GM19438 (cell line): ENCODE measurements around the gene UQCC2.

Source experiments
- ATAC-seq: cut with Tn5 transposase; IDR thresholded peaks from one replicate; pipeline ENCODE4 v1.9.1; 2021; ENCODE audit warnings: low read depth; ENCODE audit not compliant: unreplicated experiment

Gene UQCC2

GRCh38 chr6:33726696-33727095 is 15.2 kb upstream of the UQCC2 start:
- no peak for ATAC-seq

- no peak for ATAC-seq
Measured at GRCh38 chr6:33725891-33726673, 14.6 kb upstream of the UQCC2 start.

GRCh38 chr6:33725222-33725621 is 13.7 kb upstream of the UQCC2 start:
- no peak for ATAC-seq

DNA sequence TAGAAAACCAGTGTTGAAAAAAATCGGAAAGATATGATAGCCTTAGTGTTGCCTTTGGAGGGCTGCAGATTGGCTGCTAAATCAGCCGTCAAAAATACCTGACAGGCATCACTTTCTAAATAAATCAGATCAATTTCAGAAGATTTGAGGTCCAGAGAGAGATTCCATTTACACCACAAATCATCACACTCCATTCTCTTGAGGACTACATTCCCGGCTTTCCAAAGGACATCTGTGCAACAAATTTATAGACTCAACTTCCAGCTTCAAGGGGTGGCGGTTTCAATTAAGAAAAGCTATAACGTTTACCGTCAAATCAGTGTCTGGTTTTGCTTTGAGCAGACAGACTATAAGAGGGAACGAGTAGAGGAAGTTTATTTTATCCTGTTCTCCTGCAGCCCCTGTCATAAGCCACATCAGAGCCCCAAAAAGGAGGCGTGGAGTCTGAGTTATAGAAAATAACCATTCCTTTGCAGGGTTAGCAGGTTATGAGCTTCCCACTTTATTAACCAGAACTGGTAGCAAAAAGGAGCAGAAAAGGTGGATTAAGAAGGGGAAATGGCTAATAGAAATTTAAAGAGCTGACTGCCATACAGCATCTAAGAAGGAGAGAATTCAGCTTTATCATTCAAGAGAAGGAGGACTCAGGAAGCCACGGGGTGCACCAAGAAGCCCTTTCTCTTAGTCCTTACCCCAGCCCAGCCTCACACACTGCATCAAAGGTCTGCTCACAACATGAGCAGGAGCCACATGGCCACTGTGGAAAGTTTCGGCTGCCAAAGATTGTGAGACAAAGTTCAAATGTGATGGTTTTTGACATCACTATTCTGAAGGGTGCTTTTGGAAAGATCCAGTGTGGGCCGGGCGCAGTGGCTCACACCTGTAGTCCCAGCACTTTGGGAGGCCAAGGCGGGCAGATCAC is 12.9 kb upstream of the UQCC2 start:
- no peak for ATAC-seq

DNA sequence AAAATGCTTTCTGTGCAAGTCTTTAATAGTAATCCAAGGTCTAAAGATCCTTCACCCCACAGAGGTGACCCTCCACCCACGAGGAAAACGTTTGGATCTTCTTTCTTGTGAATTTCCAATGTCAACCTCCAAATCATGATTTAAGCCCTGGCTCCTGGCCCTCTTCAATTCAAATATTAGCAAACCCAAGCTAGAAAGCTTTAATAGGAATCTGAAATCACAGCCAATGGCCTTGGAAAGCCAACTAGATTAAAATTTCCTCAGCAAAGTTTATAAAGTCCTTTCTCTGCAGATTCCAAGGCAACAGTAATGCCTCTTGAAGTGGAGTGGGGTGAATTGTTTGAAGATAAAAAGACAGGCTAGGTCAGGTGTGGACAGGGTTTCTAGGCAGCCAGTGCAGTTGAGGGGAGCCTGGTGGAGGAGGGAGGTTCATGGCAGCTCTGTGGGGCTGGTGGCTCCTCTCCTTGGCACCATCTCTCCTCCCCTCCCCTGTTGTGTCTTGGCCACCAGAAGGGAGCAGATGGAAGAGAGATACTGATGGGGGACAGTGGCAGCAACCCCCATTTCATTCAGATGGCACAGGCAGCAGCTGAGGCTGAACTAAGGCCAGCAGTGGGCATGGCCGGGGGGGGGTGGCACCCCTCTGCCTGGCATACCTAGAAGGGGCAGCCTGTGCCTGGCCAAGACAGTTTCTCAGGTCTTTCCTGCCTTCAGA is 12.0 kb upstream of the UQCC2 start:
- no peak for ATAC-seq

DNA sequence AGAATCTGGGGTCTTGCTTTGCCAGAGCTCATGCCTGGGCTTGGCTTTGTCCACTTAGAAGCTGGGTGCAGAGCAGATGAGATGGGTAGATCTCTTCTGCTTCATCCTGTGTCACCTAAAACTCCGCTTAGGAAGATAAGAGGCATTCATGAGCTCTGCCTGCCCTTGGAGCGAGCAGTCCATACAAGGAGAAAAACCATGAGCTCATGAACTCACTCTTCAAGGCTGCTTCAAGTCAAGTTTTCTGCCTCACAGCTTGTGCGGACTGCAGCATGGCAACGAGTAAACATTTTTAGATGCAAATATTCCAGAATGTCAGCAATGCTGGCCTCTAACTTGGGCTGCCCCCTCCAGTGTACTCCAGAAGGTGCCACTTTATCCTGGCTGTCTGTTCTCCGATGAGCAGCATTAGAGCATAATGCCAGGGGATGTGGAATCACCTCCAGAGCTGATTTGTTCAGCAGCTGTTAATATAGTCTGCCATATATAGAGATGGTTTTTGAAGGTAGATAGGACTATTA is 10.7 kb upstream of the UQCC2 start:
- no peak for ATAC-seq

DNA sequence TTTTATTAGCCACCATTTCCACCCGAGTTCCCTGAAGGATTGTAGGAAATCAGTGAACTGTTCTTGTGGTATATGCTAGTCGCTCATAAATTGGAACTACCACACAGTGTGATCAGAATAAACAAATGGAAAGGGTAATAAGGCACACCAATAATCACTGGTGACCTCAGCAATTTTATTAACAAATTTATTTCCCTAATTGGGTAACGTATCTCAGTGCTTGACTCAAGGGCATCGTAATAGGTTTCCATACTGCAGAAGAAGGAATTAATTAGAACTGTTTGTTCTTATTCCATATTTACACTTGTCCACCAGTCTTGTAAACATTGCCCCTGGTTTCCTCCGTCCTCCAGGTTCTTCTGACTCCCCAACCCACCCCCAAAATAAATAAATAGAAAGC is 10.0 kb upstream of the UQCC2 start:
- no peak for ATAC-seq

- no peak for ATAC-seq
Measured at GRCh38 chr6:33720998-33721397, 9.5 kb upstream of the UQCC2 start.

- no peak for ATAC-seq
Measured at GRCh38 chr6:33719326-33719987, 8.0 kb upstream of the UQCC2 start.

GRCh38 chr6:33718713-33719112 is 7.2 kb upstream of the UQCC2 start:
- no peak for ATAC-seq

- no peak for ATAC-seq
Measured at GRCh38 chr6:33717934-33718455, 6.5 kb upstream of the UQCC2 start.

GRCh38 chr6:33716890-33717632 is 5.6 kb upstream of the UQCC2 start:
- ATAC-seq: no peak

DNA sequence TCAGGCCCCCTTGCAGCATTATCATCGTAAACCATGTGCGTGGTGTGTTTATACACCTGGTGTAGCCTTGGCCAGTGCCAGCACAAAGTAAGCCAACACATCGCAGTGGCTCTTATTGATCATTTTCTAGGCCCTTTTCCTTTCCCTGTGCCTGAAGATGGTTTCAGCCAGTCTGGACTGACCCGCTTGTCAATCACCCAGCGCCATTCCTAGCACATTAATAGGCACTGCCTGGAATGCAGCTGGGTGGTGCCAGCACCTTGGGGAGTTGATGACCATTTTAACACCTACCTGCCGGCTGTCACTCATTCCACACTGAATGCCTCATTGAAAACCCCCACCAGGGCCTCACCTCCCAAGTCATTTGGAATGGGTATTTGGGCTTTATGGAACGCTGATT is 4.9 kb upstream of the UQCC2 start:
- no peak for ATAC-seq

- ATAC-seq: no peak
Measured at GRCh38 chr6:33714385-33715040, 3.0 kb upstream of the UQCC2 start.

DNA sequence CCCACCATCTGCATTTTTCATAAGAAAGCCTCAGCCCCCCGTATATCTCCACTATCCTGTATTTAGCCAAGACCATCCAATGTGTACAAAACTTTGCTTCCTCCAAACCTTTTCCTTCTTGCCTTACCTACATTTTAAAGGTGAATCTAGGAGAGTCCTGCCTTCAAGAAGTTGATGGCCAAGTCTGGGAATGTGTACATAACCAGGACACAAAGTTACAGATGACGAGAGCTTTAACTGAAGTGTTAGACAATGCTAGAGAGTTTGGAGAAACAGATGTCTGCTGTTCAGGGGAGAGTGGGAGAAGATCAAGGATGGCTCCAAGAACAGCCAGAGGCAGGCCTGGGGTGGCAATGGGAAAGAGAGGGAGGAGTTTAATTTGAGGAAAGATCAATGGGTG is 2.3 kb upstream of the UQCC2 start:
- ATAC-seq: no peak

DNA sequence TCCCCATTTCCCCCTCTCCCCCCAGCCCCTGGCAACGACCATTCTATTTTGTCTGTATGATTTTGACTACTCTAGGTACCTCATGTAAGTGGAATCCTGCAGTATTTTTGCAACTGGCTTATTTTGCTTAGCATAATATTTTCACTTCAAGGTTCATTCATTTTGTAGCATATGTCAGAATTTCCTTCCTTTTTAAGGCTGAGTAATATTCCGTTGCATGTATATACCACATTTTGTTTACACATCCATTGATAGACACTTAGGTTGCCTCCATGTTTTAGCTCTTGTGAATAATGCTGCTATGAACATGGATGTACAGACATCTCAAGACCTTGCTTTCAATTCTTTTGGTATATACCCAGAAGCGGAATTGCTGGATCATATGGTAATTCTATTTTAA is 1.4 kb upstream of the UQCC2 start:
- no peak for ATAC-seq

DNA sequence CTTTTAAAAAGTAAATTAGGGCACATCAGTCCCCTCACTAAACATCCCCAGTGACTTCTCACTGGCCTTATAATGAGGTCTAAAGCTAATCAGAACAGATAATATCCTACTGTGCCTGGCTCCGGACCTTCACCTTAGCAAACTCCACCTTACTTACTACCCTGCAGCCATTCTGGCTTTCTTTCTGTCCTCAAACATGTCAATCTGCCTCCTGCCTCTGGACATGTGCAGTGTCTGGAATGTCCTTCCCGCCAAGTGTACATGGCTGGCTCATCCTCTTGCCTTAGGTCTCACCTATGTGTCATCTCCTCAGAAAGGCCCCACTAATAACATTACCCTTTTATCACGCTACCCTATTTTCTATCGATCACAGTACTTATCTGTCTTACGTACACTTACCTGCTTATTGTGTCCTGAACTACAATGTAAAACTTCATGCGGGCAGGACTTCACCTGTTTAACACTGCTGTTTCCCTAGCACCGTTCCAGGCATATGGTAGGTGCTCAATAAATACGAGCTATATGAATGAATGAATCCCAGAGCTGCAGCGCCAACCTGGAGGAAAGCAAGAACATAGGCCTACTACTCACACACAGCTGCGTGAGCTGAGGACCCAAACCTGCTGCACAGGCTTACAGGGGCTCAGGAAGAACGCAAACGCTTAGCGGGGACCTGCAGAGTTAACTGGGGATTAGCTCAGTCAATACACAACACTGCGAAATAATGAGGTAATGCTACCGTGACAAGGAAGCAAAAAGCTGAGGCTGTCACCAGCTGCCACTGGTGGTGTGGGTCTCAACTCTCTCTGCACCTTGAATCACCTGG is 991 bp downstream of the UQCC2 start:
- ATAC-seq: no peak
